GM19043 (cell line): ENCODE results near the gene CAPN1.
"Not testable (repeated sequence)": the region's sequence is repeated elsewhere in the genome, so short reads cannot be mapped to it uniquely, and the experiment has no call there.

ENCODE experiments used
- ATAC-seq: cut with Tn5 transposase; IDR thresholded peaks from one replicate; pipeline ENCODE4 v1.9.1; 2021; ENCODE audit warnings: low read depth; ENCODE audit not compliant: unreplicated experiment

The CAPN1 gene

DNA sequence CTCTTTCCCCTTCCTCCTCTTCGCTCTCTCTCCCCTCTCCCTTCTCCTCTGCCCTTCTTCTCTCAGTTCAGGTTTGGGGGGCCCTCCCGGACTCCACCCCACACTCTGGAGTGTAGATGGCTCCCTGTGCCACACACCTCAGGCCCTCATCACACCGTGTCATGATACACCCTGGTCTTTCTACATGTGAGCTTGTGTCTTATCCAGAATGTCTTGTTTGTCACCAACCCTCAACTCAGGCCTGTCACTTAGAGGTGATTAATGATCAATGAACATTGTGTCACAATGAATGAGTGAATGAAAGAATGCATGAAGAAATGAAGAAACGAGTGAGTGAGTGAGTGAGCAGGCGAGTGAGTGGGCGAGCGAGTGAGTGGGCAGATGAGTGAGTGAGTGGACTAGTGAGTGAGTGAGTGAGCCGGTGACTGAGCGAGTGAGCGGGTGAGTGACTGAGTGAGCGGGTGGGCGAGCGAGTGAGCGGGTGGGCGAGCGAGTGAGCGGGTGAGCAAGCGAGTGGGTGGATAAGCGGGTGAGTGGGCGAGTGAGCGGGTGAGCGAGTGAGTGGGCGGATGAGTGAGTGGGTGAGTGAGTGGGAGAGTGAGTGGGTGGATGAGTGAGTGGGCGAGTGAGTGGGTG lies 33.8 kb downstream of the CAPN1 start:
- ATAC-seq: no peak

DNA sequence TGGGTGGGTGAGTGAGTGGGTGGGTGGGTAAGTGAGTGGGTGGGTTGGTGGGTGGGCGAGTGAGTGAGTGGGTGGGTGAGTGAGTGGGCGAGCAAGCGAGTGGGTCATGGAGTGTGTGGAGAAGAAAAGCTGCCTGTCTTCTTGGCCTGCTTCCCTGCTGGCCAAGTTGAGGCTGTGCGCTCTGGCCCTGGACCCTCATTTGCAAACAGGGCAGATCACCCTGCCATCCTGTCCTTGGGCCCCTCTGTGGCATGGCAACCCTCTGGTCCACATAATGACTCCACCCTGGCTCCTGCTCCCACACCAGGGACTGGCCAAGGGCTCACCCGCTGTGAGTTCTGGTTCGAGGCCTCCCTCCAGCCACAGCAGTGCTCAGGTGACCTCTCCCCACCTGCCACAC lies 35.1 kb downstream of the CAPN1 start:
- ATAC-seq: no peak

DNA sequence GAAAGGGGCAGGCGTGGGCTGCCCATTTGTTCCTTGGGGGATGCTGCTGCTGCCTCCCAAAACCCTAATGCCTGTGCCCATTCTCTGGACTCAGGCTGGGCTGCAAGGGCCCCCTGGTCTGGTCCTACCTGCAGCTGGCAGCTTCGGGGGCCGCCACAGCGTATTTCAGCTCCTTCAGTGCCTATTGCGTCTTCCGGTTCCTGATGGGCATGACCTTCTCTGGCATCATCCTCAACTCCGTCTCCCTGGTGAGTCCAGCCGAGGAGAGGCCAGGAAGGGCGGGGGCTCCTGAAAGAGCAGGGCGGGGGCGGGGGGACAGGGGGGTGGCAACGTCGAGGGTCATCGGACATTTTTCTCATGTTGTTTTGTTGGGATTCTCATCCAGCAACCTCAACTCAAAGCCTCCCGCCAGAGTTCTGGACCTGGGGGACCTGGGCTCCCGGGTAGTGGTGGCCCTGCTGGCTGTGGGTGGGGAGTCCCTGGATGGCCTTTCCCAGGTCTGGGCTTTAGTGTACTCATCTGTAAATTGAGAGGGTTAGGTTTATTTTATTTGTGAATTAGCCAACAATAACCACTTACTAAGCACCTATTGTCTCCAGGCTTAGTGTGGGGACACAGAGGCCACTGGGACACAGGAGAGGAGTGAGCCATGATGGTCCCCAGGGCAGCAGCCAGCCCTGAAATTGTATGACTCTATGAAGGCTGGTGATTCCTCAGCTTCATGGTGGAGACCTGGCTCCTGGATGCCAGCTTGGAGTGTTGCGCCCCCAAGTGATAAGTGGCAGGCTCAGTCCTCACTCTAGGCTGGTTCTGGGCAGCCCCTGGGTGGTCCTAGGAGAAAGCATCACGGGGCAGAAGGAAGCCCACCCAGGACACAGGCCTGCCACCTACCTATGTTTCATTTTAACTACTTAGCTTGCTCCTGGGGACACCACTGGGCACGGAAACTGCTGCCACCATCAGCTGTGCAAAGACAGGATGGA lies 36.0 kb downstream of the CAPN1 start:
- ATAC-seq: no peak

DNA sequence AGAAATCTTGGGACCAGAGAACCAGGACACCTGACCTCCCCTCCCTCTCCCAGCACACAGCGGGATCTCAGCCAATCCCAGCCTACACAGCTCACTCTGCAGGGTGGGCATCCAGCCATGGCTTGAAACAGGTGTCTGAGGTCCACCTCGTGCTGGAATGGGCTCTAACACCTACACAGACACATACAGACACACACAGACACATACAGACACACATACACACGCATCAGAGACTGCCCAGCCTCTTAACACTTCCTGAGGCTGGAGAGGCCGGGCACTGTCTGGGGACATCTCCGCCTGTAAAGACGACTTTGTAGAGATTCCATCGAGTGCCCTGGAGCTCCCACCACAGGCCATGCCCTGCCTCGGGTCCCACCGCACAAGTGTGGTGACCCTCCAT lies 36.7 kb downstream of the CAPN1 start:
- ATAC-seq: no peak

DNA sequence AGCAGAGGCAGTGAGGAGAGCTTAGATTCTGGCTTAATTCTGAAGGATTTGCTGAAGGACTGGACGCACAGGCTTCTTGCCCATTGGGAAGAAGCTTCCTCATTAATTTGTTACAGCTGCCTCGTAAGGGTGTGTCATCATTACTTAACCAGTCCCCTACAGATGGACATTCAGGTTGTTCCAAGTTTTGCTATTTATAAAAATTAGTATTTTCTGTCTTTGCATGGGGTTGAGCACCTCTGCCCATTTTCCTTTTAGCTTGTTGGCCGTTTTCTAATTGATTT lies 38.1 kb downstream of the CAPN1 start:
- no peak for ATAC-seq

DNA sequence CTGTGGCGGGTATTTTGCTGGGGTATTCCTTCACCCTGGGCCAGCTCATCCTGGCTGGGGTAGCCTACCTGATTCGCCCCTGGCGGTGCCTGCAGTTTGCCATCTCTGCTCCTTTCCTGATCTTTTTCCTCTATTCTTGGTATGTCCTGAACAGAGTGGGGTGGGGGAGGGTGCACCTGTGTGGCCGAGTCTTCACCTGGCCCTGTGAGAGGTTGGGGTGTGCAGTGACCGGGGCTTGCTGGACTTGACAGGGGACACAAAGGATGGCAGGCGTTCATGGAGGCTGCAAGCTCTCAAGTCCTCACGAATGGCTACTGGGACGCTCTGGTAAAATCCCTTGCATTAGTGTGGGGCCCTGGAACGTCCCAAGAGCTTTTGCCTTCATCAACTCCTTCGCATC lies 39.3 kb downstream of the CAPN1 start:
- no peak for ATAC-seq

DNA sequence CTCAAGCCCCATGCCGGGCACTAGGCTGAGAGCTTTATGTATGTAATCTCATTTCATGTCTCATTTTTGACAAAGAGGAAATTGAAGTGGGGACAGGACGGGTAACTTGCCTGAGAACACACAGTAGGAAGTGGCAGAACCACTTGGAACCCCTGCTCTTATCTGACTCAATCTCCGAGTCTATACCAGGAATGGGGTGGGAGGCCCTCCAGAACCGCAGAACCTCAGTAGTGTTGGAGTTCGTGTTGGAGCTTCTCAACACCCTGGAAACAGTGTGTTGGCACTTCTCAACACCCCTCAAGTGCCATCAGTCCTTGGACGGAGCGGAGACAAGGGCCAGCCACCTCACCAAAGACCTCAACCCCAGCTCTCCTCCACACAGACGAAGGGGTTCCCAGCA lies 41.3 kb downstream of the CAPN1 start:
- no peak for ATAC-seq

DNA sequence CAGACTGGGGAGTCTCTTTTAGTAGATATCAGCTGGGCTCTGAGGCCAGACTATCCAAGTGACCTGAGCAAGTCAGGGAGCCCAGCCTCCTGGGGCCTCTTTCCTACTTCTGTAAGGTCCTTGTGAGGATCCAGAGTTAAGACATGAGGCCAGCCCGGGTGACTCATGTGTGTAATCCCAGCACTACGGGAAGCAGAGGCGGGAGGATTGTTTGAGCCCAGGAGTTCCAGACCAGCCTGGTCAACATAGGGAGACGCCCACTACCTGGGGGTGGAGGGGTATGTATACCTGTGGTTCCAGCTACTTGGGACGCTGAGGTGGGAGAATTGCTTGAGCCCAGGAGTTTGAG lies 43.2 kb downstream of the CAPN1 start:
- no peak for ATAC-seq

DNA sequence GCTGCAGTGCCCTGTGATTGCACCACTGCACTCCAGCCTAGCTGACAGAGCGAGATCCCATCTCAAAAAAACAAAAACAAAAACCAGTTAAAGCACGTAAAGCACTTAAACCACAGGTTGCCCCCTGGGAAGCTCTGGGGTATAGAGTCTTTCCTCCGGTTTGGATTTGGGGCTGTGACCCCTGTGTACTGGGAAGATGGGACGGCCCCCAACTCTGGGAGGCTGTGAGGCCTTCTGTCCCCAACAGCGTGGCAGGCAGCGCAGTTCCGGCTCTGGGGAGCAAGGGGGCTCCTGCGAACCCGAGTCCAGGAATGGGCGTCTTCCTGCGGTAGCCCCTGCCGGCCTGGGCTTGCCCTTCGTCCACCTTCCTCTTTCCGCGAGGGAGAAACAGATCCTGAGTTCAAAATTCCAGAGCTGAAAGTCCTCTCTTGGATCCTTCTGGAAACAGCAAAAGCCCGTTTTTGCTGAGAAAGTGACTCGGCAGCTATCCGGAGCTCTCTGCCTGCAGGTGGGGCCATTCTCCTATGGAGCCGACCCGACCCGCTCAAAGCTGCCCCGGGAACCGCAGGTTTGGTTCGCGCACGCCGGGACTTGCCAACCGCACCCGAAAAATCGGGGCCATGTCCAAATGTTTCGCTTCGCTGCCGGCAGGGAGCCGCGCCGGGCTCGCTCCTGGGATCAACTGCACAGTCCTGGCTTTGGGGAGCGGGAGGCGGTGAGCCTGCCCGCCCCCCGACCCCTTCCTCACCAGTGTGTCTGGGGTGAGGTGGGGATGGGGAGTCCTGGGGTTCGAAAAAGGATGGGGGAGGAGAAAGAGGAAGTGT lies 43.8 kb downstream of the CAPN1 start:
- ATAC-seq: no peak

DNA sequence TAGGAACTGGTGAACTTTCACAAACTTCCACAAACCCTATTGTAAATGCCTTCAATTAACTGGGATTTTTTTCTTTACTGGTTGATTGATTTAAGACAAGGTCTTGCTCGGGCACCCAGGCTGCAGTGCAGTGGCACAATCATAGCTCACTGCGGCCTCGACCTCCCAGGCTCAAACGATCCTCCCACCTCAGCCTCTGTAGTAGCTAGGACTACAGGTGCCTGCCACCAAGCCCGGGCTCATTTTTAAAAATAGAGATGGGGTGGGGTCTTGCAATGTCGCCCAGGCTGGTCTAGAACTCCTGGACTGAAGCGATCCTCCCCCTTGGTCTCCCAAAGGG lies 44.3 kb downstream of the CAPN1 start:
- no peak for ATAC-seq

DNA sequence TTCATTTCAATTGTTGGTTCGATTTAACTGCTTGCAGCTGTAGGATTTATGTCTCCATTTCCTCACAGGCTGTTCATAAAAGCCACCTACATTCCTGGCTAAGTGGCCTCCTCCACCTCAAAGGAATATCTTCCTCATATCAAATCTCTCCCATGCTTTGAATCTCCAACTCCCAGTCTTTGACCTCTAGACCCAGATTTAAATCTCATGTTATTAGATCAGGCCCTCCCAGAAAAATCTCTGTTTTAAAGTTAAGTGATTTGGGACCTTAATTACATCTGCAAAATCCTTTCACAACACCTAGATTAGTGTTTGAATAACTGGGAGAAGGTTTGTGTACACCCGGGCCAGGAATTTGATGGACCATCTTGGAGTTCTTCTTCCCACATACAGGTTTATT lies 46.2 kb downstream of the CAPN1 start:
- no peak for ATAC-seq

DNA sequence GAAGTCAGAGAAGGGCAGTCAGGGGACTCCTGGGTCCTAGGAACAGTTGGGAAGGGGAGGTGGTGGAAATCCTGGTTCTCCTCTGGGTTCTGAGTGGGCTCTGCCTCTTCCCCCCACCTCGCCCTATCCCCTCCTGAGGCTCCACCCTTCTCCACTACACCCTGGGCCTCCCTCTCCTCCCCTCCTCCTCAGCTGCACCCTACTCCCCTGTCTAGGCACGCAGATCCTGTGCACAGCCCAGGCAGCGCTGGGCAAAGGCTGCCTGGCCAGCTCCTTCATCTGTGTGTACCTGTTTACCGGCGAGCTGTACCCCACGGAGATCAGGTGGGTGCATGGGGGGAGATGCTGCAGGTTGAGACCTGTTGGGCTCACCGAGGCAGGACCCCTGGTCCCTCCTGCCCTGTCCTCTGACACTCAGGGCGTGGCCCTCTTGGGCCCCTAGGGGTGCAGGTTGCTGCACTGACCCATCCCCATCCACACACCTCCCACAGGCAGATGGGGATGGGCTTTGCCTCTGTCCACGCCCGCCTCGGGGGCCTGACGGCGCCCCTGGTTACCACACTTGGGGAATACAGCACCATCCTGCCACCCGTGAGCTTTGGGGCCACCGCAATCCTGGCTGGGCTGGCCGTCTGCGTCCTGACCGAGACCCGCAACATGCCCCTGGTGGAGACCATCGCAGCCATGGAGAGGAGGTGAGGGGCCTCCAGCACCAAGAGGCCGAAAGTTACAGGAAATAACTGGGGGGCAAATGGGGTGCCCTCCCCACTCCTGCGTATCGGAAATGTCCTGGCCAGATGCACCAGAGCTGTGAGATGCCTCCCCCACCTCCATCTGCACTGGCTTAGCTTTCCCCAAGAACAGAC lies 54.7 kb downstream of the CAPN1 start:
- ATAC-seq: no peak

DNA sequence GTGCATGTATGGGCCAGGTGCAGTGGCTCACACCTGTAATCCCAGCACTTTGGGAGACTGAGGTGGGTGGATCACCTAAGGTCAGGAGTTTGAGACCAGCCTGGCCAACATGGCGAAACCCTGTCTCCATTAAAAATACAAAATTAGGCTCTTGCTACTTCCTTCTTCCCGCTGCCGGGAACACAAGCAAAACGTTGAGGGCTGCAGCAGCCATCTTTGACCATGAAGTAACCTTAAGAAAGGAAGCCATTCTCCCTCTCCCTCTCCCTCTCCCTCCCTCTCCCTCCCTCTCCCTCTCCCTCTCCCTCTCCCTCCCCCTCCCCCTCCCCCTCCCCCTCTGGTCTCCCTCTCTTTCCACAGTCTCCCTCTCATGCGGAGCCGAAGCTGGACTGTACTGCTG lies 56.6 kb downstream of the CAPN1 start:
- not testable (repeated sequence) for ATAC-seq

DNA sequence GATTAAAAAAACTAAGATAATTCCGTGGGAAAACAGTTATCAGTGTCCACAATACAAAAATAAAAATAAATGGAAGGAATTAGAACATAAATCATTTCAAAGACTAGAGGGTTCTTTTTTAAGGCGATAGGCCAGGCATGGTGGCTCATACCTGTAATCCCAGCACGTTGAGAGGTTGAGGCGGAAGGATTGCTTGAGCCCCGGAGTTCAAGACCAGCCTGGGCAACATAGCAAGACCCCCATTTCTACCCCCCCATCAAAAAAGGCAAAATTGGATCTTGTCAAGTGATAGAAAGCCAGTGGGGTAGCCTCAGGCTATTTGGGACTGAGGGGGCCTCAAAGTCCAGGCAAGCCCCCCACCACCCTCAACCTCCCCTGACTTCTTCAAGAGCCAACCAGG lies 59.4 kb downstream of the CAPN1 start:
- no peak for ATAC-seq

DNA sequence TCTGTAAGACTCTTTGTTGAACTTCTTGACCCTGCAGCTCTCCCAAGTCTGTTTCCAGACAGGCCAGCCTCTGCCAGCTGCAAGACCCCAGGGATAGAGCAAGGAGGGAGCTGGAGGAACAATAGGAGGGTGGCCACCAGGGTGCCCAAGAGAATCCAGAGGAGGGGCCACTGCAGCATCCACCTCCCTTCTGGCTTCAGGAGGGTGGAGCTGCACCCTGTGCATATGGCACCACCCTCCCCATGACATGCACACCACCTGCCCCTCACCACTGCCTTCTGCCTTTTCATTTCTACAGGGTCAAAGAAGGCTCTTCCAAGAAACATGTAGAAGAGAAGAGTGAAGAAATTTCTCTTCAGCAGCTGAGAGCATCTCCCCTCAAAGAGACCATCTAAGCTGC lies 60.0 kb downstream of the CAPN1 start:
- ATAC-seq: no peak

DNA sequence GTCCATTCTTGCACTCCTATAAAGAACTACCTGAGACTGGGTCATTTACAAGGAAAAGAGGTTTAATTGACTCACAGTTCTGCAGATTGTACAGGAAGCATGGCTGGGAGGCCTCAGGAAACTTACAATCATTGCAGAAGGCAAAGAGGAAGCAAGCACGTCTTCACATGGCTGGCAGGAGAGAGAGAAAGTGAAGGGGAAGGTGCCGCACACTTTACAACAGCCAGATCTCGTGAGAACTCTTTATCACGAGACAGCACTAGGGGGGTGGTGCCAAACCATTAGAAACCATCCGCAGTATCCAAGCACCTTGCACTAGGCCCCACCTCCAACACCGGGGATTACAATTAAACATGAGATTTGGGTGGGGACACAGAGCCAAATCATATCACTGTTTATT lies 60.7 kb downstream of the CAPN1 start:
- no peak for ATAC-seq

DNA sequence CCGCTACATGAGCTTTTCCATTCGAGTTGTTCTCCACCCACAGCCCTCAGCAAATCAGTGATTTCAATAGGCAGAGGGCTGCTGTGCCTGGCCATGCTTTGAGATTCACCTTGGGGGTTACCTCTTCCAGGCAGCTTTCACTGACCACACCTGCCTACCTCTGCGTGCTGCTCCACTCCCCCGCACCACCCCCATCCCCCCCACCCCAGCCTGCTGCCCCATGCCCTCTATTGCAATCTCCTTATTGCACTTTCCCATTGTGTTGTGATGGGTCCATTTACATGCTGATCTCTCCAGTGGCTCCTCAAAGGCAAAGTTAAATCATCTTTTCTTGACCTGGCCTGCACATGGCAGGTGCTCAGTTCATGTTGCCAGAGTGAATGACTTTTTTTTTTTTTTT lies 62.1 kb downstream of the CAPN1 start:
- no peak for ATAC-seq

DNA sequence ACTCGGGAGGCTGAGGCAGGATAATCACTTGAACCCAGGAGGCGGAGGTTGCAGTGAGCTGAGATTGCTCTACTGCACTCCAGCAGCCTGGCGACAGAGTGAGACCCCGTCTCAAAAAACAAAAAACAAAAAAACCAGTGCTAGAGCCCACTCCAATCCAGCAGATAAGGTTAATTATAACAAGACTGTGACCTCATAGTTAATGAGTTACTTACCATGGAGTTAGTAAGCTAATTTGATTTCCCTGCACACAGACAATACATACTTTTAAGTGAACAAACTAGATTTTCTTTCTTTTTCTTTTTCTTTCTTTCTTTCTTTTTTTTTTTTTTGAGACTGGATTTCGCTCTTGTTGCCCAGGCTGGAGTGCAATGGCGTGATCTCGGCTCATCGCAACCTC lies 63.3 kb downstream of the CAPN1 start:
- not testable (repeated sequence) for ATAC-seq

DNA sequence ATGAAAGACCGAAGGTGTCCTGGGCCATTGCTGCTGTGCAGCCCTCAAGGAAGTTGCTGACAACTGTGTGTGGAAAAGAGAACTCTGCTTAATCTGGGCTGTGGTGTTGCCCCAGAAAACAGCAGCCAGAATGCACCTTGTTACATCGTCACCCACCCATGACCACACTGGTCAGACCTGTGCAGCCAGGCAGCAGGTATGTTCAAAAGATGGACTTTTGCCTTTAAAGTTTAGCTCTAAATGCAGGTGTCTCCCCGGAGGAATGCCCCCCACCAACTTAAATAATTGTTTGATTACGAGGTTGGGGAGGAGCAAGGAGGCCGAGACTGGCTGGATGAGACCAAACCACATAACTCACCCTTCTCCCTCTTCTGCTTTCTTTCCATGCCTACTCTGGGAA lies 64.8 kb downstream of the CAPN1 start:
- ATAC-seq: no peak

DNA sequence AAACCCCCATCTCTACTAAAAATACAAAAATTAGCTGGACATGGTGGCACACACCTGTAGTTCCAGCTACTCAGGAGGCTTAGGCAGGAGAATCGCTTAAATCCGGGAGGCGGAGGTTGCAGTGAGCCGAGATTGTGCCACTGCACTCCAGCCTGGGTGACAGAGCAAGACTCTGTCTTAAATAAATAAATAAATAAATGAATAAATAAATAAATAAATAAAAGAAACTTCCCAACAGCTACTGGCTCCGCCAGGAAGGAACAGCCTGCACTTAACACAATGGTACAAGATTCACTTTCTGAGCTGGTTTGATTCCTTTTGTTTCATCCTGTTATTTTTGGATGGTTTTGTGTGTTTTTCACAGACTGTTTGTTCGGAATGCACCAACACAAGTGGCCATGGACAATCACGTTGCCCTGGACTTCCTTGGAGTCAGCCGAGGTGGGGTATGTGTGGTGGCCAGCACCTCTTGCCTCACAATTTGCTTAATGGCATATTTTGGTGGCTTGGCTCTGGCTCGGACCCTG lies 66.5 kb downstream of the CAPN1 start:
- not testable (repeated sequence) for ATAC-seq
